Psoas muscle (tissue), 8 donors: Measurements from ENCODE around the gene BCAP31. TPM values are rescaled to one million over a fixed set of nuclear protein-coding genes. Genes with fewer than 3 reads are reported as not detected.

Experiments
- ATAC-seq, 4 donors: fragments of 200-7000 bp; cut with Tn5 transposase; one replicate each; pipeline ENCODE4 v1.9.1; 2020; ENCODE audit warnings: moderate library complexity in 3 of 4, mild to moderate bottlenecking in 2 of 4
- DNase-seq, 2 donors: peaks; one replicate each; pipeline ENCODE4 v3.0.0-alpha.2; 2020
- H3K27ac ChIP-seq: fragments of 200-600 bp; one replicate; pipeline ENCODE4 v1.8.0; 2022
- H3K27me3 ChIP-seq, 3 donors: fragments of 200-600 bp in 1 of 3; one replicate each; pipeline versions ENCODE4 v1.6.1 to v1.8.0; 2013 to 2022; ENCODE audit warnings: low read length in 2 of 3, mild to moderate bottlenecking in 2 of 3, moderate library complexity in 1 of 3; ENCODE audit not compliant: insufficient read depth in 3 of 3
- H3K36me3 ChIP-seq, 2 donors: fragments of 200-600 bp in 1 of 2; one replicate each; pipeline versions ENCODE4 v1.6.1 to v1.8.0; 2013 to 2022; ENCODE audit warnings: low read depth in 1 of 2, mild to moderate bottlenecking in 1 of 2, moderate library complexity in 1 of 2; ENCODE audit not compliant: insufficient read depth in 1 of 2
- H3K4me1 ChIP-seq: fragments of 200-600 bp; one replicate; pipeline ENCODE4 v1.8.0; 2022
- H3K4me3 ChIP-seq: fragments of 200-600 bp; one replicate; pipeline ENCODE4 v1.8.0; 2022; ENCODE audit warnings: mild to moderate bottlenecking
- H3K9me3 ChIP-seq: fragments of 200-600 bp; one replicate; pipeline ENCODE4 v1.8.0; 2022
- WGBS, 3 donors: extraction: QIAGEN DNeasy Blood & Tissue Kit; methylation state at CpG; one replicate each; pipeline versions ENCODE4 v1.1.6 to v1.1.7; 2013; 5-methylcytosine and 5-hydroxymethylcytosine counted together
- intact Hi-C, 2 donors: fragments of 100-400 bp; cut with DNase I; formaldehyde crosslinking; loops; one replicate each; pipeline versions ENCODE4 v1.11.0 to v1.14.2; 2022
- polyA plus RNA-seq, 3 donors: library from polyadenylated mRNA; stranded (reverse); fragments of 200-250 nt; gene quantifications; one replicate each; pipeline ENCODE4 v1.2.3, GENCODE V29; 2013
- total RNA-seq, 4 donors: library from RNA; stranded (reverse); fragmentation: NEBNext Ultra II Directional in 2 of 4; extraction: Animal tissue kit (Norgen Biotek cat#: 25700) in 2 of 4; gene quantifications; one replicate each; pipeline versions ENCODE4 v1.2.1 to v1.2.4, GENCODE V29; 2021 to 2023
- TF ChIP-seq, protein P1 (sequence below): fragments of 200-600 bp; IDR thresholded peaks from one replicate; pipeline ENCODE4 v1.8.0; 2022; ENCODE audit warnings: antibody characterized with exemption
- donor health status: healthy with polysubstance abuse.
- donor health status: DM: no; HTN: no; CAD: no; lungs with moderate emphysema.
- donor health status: Bipolar disorder and iron deficiency.
- donor health status: healthy.
- donor health status: DM: yes; HTN: yes; CAD: no.
- donor health status: DM: no; HTN: no; CAD: no.
- donor health status: DM: no; HTN: no; CAD: no.
- donor health status: DM: yes; HTN: yes; CAD: no.

The BCAP31 gene
- total and polyA plus RNA-seq, 7 donors, result 63.7 to 97.3 (median 66.0) TPM

DNA sequence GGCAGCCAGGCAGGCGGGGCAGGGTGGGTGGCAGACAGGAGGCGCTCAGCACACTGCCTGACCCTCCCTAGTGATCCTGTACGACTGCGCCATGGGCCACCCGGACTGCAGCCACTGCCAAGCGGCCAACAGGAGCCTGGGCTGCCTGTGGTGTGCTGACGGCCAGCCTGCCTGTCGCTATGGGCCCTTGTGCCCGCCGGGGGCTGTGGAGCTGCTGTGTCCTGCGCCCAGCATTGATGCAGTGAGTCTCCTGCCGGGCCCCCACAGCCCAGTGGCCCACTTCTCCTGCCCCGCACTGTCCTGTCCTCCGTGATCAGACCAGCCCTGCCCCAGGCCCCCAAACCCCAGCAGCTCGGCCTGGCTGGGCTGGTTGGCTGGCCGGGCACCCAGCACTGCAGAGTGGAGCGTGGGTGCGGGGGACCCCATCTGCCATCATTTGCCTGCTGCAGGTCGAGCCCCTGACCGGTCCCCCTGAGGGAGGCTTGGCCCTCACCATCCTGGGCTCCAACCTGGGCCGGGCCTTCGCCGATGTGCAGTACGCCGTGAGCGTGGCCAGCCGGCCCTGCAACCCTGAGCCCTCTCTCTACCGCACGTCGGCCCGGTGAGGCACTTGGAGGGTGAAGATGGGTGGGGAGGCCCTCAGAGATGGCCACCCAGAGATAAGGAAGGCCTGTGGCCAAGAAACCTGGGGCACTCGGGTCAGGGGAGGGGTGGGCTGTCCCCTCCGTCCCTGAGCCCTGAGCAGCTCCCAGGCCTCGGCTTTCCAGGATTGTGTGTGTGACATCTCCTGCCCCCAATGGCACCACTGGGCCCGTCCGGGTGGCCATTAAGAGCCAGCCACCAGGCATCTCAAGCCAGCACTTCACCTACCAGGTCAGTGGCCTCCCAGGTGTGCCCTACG is 47.5 kb upstream of the BCAP31 start:
- TF ChIP-seq, protein P1, sequence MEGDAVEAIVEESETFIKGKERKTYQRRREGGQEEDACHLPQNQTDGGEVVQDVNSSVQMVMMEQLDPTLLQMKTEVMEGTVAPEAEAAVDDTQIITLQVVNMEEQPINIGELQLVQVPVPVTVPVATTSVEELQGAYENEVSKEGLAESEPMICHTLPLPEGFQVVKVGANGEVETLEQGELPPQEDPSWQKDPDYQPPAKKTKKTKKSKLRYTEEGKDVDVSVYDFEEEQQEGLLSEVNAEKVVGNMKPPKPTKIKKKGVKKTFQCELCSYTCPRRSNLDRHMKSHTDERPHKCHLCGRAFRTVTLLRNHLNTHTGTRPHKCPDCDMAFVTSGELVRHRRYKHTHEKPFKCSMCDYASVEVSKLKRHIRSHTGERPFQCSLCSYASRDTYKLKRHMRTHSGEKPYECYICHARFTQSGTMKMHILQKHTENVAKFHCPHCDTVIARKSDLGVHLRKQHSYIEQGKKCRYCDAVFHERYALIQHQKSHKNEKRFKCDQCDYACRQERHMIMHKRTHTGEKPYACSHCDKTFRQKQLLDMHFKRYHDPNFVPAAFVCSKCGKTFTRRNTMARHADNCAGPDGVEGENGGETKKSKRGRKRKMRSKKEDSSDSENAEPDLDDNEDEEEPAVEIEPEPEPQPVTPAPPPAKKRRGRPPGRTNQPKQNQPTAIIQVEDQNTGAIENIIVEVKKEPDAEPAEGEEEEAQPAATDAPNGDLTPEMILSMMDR, result no peak

DNA sequence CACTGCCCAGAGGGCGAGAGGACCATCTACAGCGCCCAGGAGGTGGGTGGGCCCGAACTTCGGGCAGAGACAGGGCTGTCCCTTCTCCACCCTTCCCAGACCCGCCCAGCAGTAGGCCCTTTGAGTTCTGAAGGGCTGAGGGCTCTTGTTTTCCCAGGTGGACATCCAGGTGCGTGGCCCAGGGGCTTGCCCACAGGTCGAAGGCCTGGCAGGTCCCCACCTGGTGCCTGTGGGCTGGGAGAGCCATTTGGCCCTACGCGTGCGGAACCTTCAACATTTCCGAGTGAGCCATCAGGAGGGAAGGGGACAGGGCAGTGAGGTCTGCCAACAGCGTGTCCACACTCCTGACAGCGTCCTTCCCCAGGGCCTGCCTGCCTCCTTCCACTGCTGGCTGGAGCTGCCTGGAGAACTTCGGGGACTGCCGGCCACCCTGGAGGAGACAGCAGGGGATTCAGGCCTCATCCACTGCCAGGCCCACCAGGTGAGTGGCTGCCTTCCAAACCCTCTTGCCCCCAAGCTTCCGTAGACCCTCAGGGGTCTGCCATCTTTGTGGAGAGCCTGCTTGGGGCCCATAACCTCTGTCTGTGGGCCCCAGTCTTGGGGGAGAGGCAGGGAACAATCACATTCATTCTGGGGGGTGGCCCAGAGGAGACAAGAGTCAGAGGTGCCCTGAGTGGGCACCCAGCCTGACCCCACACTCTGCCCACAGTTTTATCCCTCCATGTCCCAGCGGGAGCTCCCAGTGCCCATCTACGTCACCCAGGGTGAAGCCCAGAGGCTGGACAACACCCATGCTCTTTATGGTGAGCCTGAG is 46.6 kb upstream of the BCAP31 start:
- Histone ChIP-seq H3K27ac (no peak overlapping the region), H3K36me3 (no peaks in the 10 kb centered on the region), H3K9me3 (no peaks in the 10 kb centered on the region), H3K4me3 (no peak overlapping the region), H3K27me3 (no peaks in the 10 kb centered on the region), H3K4me1 (no peaks in the 10 kb centered on the region)
- intact Hi-C loops, result no loop called here
- DNase-seq (peak in 1 of 2 donors; percentile 33), ATAC-seq (no peak)
- 80 to 96% (median 93%) methylated on average over 7 to 18 of the region's 18 CpGs for WGBS, 3 donors
- TF ChIP-seq, protein P1, result no peak

More for the DNA sequence above, 47.5 kb upstream of the BCAP31 start:
- intact Hi-C loops, result no loop called here
- H3K4me1 ChIP-seq, result no peaks in the 10 kb centered on the region
- no peaks in the 10 kb centered on the region for H3K36me3 ChIP-seq
- 84 to 91% (median 90%) methylated on average over 16 to 37 of the region's 37 CpGs for WGBS, 3 donors
- no peak overlapping the region for H3K27ac ChIP-seq
- H3K27me3 ChIP-seq, result no peaks in the 10 kb centered on the region
- peak in 1 of 2 donors; percentile 36 for DNase-seq
- no peak for ATAC-seq
- no peaks in the 10 kb centered on the region for H3K9me3 ChIP-seq
- H3K4me3 ChIP-seq, result no peak overlapping the region

DNA sequence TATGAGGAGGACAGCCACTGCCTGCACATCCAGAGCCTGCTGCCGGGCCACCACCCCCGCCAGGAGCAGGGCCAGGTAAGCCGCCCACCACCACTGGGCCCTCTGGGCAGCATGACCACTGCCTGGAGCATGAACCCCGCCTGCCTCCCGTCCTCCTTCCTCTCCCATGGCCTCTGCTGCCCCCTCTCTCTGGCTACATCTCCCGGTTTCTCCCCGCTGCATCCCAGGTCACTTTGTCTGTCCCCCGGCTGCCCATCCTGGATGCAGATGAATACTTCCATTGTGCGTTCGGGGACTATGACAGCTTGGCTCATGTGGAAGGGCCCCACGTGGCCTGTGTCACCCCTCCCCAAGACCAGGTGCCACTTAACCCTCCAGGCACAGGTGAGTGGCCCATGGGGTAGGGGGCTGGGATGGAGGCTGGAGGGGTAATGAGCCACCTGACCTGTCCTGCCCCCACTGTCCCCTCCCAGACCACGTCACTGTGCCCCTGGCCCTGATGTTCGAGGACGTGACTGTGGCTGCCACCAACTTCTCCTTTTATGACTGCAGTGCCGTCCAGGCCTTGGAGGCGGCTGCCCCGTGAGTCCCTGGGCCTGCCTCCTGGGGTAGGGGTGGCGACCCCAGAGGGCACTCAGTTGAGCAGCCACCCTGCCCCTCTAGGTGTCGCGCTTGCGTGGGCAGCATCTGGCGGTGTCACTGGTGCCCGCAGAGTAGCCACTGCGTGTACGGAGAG is 45.8 kb upstream of the BCAP31 start:
- Histone ChIP-seq H3K36me3 (no peaks in the 10 kb centered on the region), H3K4me3 (no peak overlapping the region), H3K27ac (no peak overlapping the region), H3K4me1 (no peaks in the 10 kb centered on the region), H3K9me3 (no peaks in the 10 kb centered on the region), H3K27me3 (no peaks in the 10 kb centered on the region)
- intact Hi-C loops, result no loop called here
- no peak for ATAC-seq
- TF ChIP-seq, protein P1, result no peak
- 87 to 97% (median 90%) methylated on average over 12 to 25 of the region's 25 CpGs for WGBS, 3 donors
- peak in 1 of 2 donors; percentile 33 for DNase-seq

DNA sequence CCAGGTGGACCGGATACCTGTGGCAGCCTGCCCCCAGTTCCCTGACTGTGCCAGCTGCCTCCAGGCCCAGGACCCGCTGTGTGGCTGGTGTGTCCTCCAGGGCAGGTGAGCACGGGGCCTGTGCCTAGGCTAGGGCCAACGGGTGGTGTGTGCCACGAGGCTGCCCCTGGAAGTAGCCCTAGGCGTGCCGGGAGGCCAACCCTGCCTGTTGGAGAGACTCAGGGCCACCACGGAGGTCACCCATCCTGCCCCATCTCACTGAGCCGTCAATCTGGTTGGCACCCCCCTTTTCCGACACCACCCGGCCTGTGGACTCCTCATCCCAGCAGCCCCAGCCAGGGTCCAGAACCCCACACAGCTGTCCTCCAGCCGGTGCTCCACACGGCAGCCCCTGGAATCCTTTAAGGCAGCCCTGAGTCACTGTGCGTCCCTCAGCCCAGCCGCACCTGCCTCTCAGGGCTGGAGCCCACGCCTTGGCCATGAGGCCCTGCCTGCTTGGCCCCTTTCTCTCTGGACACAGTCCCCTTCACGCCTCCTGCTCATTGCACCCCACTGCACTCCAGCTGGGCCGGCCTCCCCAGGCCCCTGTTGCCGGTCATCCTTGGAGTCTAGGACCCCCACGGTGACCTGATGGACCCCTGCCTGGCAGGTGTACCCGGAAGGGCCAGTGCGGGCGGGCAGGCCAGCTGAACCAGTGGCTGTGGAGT is 45.1 kb upstream of the BCAP31 start:
- H3K27me3 ChIP-seq, result no peaks in the 10 kb centered on the region
- 88 to 96% (median 93%) methylated on average over 9 to 23 of the region's 23 CpGs for WGBS, 3 donors
- intact Hi-C loops, result no loop called here
- no peak overlapping the region for H3K4me3 ChIP-seq
- no peaks in the 10 kb centered on the region for H3K36me3 ChIP-seq
- DNase-seq (peak in 1 of 2 donors; percentile 47), ATAC-seq (no peak)
- TF ChIP-seq, protein P1, result no peak
- no peaks in the 10 kb centered on the region for H3K9me3 ChIP-seq
- no peak overlapping the region for H3K27ac ChIP-seq
- no peaks in the 10 kb centered on the region for H3K4me1 ChIP-seq
